Liver (tissue), 9 donors: ENCODE measurements around the gene PLCXD3. TPM values are rescaled to one million over a fixed set of nuclear protein-coding genes. Genes with fewer than 3 reads are reported as not detected.

ENCODE experiments used
- DNase-seq: peaks from one replicate; pipeline ENCODE4 v3.0.0-alpha.2; 2017; ENCODE audit warnings: low spot score
- H3K27ac ChIP-seq, 2 donors: one replicate each; pipeline ENCODE4 v1.7.0; 2013; ENCODE audit warnings: inconsistent platforms in 2 of 2, low read length in 2 of 2, control low read depth in 1 of 2, low read depth in 1 of 2, mild to moderate bottlenecking in 1 of 2
- H3K27me3 ChIP-seq, 4 donors: one replicate each; pipeline versions ENCODE4 v1.6.1 to v1.7.0; 2013; ENCODE audit warnings: low read length in 3 of 4, inconsistent platforms in 1 of 4, mild to moderate bottlenecking in 1 of 4, moderate library complexity in 1 of 4; ENCODE audit not compliant: control insufficient read depth in 4 of 4, insufficient read depth in 4 of 4
- H3K36me3 ChIP-seq, 4 donors: one replicate each; pipeline versions ENCODE4 v1.6.1 to v1.7.0; 2013; ENCODE audit warnings: low read length in 3 of 4, mild to moderate bottlenecking in 3 of 4, low read depth in 1 of 4, moderate library complexity in 1 of 4; ENCODE audit not compliant: control insufficient read depth in 4 of 4, insufficient read depth in 3 of 4
- H3K4me1 ChIP-seq, 4 donors: one replicate each; pipeline versions ENCODE4 v1.6.1 to v1.7.0; 2013; ENCODE audit warnings: low read length in 3 of 4, mild to moderate bottlenecking in 3 of 4, moderate library complexity in 1 of 4; ENCODE audit not compliant: control insufficient read depth in 4 of 4, insufficient read depth in 4 of 4
- H3K4me3 ChIP-seq, 3 donors: one replicate each; pipeline versions ENCODE4 v1.6.1 to v1.7.0; 2013; ENCODE audit warnings: low read length in 3 of 3, control low read depth in 1 of 3, low read depth in 1 of 3, mild to moderate bottlenecking in 1 of 3
- H3K9ac ChIP-seq, 2 donors: one replicate each; pipeline ENCODE4 v1.7.0; 2013; ENCODE audit warnings: low read length in 2 of 2, mild to moderate bottlenecking in 2 of 2, moderate library complexity in 2 of 2, control low read depth in 1 of 2, low read depth in 1 of 2
- H3K9me3 ChIP-seq, 4 donors: one replicate each; pipeline versions ENCODE4 v1.6.1 to v1.7.0; 2013; ENCODE audit warnings: low read length in 3 of 4; ENCODE audit not compliant: control insufficient read depth in 4 of 4
- EGR1 ChIP-seq, 2 donors: IDR thresholded peaks; 2 replicates each; pipeline ENCODE4 v1.6.1; 2016 to 2018; ENCODE audit warnings: antibody characterized with exemption in 2 of 2, low read depth in 2 of 2
- FOXA1 ChIP-seq: IDR thresholded peaks from 2 replicates; pipeline ENCODE4 v1.6.1; 2016; ENCODE audit warnings: antibody characterized with exemption
- GABPA ChIP-seq, 2 donors: IDR thresholded peaks in 1 of 2; conservative IDR thresholded peaks in 1 of 2; 2 replicates each; pipeline ENCODE4 v1.6.1; 2016; ENCODE audit warnings: antibody characterized with exemption in 2 of 2, mild to moderate bottlenecking in 1 of 2, moderate library complexity in 1 of 2
- HNF4A ChIP-seq, 2 donors: conservative IDR thresholded peaks; 2 replicates each; pipeline ENCODE4 v1.6.1; 2016; ENCODE audit warnings: antibody characterized with exemption in 2 of 2, mild to moderate bottlenecking in 2 of 2
- HNF4G ChIP-seq: IDR thresholded peaks from 2 replicates; pipeline ENCODE4 v1.6.1; 2016; ENCODE audit warnings: antibody characterized with exemption
- JUND ChIP-seq, 2 donors: IDR thresholded peaks; 2 replicates each; pipeline ENCODE4 v1.6.1; 2016; ENCODE audit warnings: antibody characterized with exemption in 2 of 2
- NR2F2 ChIP-seq: IDR thresholded peaks from 2 replicates; pipeline ENCODE4 v1.6.1; 2016; ENCODE audit warnings: antibody characterized with exemption
- RXRA ChIP-seq, 2 donors: IDR thresholded peaks; 2 replicates each; pipeline ENCODE4 v1.6.1; 2017 to 2018; ENCODE audit warnings: antibody characterized with exemption in 2 of 2, mild to moderate bottlenecking in 1 of 2
- SP1 ChIP-seq: IDR thresholded peaks from 2 replicates; pipeline ENCODE4 v1.6.1; 2018; ENCODE audit warnings: antibody characterized with exemption, mild to moderate bottlenecking
- TAF1 ChIP-seq: conservative IDR thresholded peaks from 2 replicates; pipeline ENCODE4 v1.6.1; 2016; ENCODE audit warnings: antibody characterized with exemption, mild to moderate bottlenecking
- YY1 ChIP-seq: IDR thresholded peaks from 2 replicates; pipeline ENCODE4 v1.6.1; 2016; ENCODE audit warnings: antibody characterized with exemption, mild to moderate bottlenecking
- WGBS: extraction: QIAGEN DNeasy Blood & Tissue Kit; methylation state at CpG from one replicate; pipeline ENCODE4 v1.1.7; 2013; 5-methylcytosine and 5-hydroxymethylcytosine counted together
- polyA plus RNA-seq, 2 donors: library from polyadenylated mRNA; stranded (reverse) in 1 of 2; unstranded in 1 of 2; fragments of 200-250 nt in 1 of 2; fragments of >200 nt in 1 of 2; fragmentation: Nextera tagmentation in 1 of 2; extraction: Ambion mirVana in 1 of 2; gene quantifications; one replicate each; pipeline versions ENCODE4 v1.2.1 to v1.2.3, GENCODE V29; 2013 to 2015
- total RNA-seq, 2 donors: library from RNA; depleted of rRNA; stranded (reverse); fragments of >200 nt; gene quantifications; one replicate each; pipeline ENCODE4 v1.2.3, GENCODE V29; 2014
- TF ChIP-seq, protein P1 (sequence below): IDR thresholded peaks from 2 replicates; pipeline ENCODE4 v1.6.1; 2016; ENCODE audit warnings: antibody characterized with exemption
- TF ChIP-seq, protein P2 (sequence below): IDR thresholded peaks from 2 replicates; pipeline ENCODE4 v1.6.1; 2016; ENCODE audit warnings: antibody characterized with exemption
- TF ChIP-seq, protein P3 (sequence below): IDR thresholded peaks from 2 replicates; pipeline ENCODE4 v1.6.1; 2016; ENCODE audit warnings: antibody characterized with exemption, mild to moderate bottlenecking
- TF ChIP-seq, protein P4 (sequence below): fragments of 150-350 bp; IDR thresholded peaks from 2 replicates; pipeline ENCODE4 v1.5.1; 2017; ENCODE audit warnings: improper control_type of control experiment, low read depth, low read length; ENCODE audit not compliant: missing input control
- TF ChIP-seq, protein P5 (sequence below): IDR thresholded peaks from 2 replicates; pipeline ENCODE4 v1.6.1; 2016; ENCODE audit warnings: antibody characterized with exemption
- donor health status: healthy.
- donor health status: healthy.
- donor health status: healthy.
- donor health status: healthy.
- donor health status: healthy.

The PLCXD3 gene
- total and polyA plus RNA-seq, 4 donors = 0.05 to 2.4 (median 0.58) TPM

DNA sequence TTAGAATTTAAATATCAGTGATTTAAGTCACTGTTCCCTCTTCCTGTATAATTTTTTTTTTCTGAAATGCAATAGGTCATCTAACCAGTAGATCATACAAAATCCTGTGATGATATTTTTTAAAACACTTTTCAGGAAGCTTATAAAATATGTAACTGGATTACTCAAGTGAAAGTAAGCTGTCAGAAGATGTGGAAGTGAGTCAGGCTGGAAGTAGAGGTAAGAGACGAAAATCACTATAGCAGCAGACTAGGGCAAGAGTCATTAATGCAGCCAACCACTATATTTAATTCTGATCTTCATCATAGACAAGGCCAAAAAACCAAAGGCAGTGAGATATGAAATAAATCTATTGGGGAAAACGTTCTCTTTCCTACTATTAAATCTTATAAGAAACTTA, 231.4 kb downstream of the PLCXD3 start:
- no peak for TF ChIP-seq GABPA (IDR thresholded peaks at IDR 0.05 in 1 of 2, conservative IDR thresholded peaks at IDR 0.05 in 1 of 2)
- TF ChIP-seq, protein P1, sequence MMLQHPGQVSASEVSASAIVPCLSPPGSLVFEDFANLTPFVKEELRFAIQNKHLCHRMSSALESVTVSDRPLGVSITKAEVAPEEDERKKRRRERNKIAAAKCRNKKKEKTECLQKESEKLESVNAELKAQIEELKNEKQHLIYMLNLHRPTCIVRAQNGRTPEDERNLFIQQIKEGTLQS = no peak
- no peak for TF ChIP-seq TAF1
- no peak for TF ChIP-seq HNF4A (conservative IDR thresholded peaks at IDR 0.05)
- TF ChIP-seq, protein P2, sequence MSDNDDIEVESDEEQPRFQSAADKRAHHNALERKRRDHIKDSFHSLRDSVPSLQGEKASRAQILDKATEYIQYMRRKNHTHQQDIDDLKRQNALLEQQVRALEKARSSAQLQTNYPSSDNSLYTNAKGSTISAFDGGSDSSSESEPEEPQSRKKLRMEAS = no peak
- no peak for TF ChIP-seq HNF4G
- Histone ChIP-seq H3K4me3 (no peak overlapping the region), H3K27me3 (no peaks in the 10 kb centered on the region), H3K4me1 (no peaks in the 10 kb centered on the region), H3K27ac (no peak overlapping the region), H3K36me3 (no peaks in the 10 kb centered on the region), H3K9ac (no peak overlapping the region), H3K9me3 (no peaks in the 10 kb centered on the region)
- WGBS = 78% methylated on average over 2 of the region's 2 CpGs
- DNase-seq = no peak

DNA sequence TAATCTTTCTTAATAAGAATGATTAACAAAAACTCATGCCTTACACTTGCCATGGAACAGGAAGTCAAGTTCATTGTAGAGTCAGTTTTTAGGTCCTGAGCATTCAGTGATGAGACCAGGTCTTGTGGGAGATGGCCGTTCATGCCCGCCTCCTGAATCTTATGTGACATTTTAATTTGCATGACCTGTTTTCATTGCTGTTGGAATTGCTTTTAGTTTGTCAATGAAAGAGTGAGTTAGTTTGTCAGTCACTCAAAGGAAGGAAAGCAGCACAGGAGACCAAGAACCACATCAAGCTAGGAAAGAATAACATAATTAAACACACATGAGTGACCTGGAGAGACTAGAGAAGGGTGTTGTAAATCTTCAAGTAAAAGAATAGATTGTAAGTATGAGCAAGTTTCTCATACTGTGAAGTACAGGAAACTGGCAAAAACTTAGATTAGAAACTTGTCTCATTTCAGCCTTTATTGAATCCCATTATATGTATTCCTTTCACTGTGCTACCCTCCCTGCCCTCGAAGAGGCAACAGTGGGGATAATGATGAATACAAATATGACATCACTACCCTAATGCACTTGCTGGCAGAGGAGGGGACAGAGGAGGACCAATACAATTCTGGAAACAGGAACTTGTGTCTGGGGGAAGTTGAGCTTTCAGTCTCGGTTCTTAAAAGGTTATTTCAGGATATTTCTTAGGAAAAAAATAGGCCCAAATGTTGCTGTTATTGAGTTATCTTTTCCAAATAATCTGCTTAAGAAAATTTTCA, 232.7 kb downstream of the PLCXD3 start:
- no peak overlapping the region for H3K4me3 ChIP-seq
- H3K27ac ChIP-seq = no peak overlapping the region
- no peaks in the 10 kb centered on the region for H3K36me3 ChIP-seq
- H3K9ac ChIP-seq = no peak overlapping the region
- H3K4me1 ChIP-seq = no peaks in the 10 kb centered on the region
- no peaks in the 10 kb centered on the region for H3K27me3 ChIP-seq
- no peak for DNase-seq
- 80% methylated on average over 4 of the region's 4 CpGs for WGBS
- H3K9me3 ChIP-seq = no peaks in the 10 kb centered on the region
- TF ChIP-seq JUND (IDR thresholded peaks at IDR 0.05) (no peak), RXRA (IDR thresholded peaks at IDR 0.05) (no peak), HNF4A (conservative IDR thresholded peaks at IDR 0.05) (no peak), YY1 (no peak), SP1 (no peak), FOXA1 (no peak), HNF4G (no peak), EGR1 (IDR thresholded peaks at IDR 0.05; ENCODE audit: low read depth in 2 of 2) (no peak), NR2F2 (no peak)
- TF ChIP-seq, protein P3, sequence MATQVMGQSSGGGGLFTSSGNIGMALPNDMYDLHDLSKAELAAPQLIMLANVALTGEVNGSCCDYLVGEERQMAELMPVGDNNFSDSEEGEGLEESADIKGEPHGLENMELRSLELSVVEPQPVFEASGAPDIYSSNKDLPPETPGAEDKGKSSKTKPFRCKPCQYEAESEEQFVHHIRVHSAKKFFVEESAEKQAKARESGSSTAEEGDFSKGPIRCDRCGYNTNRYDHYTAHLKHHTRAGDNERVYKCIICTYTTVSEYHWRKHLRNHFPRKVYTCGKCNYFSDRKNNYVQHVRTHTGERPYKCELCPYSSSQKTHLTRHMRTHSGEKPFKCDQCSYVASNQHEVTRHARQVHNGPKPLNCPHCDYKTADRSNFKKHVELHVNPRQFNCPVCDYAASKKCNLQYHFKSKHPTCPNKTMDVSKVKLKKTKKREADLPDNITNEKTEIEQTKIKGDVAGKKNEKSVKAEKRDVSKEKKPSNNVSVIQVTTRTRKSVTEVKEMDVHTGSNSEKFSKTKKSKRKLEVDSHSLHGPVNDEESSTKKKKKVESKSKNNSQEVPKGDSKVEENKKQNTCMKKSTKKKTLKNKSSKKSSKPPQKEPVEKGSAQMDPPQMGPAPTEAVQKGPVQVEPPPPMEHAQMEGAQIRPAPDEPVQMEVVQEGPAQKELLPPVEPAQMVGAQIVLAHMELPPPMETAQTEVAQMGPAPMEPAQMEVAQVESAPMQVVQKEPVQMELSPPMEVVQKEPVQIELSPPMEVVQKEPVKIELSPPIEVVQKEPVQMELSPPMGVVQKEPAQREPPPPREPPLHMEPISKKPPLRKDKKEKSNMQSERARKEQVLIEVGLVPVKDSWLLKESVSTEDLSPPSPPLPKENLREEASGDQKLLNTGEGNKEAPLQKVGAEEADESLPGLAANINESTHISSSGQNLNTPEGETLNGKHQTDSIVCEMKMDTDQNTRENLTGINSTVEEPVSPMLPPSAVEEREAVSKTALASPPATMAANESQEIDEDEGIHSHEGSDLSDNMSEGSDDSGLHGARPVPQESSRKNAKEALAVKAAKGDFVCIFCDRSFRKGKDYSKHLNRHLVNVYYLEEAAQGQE = no peak
- TF ChIP-seq, protein P4, sequence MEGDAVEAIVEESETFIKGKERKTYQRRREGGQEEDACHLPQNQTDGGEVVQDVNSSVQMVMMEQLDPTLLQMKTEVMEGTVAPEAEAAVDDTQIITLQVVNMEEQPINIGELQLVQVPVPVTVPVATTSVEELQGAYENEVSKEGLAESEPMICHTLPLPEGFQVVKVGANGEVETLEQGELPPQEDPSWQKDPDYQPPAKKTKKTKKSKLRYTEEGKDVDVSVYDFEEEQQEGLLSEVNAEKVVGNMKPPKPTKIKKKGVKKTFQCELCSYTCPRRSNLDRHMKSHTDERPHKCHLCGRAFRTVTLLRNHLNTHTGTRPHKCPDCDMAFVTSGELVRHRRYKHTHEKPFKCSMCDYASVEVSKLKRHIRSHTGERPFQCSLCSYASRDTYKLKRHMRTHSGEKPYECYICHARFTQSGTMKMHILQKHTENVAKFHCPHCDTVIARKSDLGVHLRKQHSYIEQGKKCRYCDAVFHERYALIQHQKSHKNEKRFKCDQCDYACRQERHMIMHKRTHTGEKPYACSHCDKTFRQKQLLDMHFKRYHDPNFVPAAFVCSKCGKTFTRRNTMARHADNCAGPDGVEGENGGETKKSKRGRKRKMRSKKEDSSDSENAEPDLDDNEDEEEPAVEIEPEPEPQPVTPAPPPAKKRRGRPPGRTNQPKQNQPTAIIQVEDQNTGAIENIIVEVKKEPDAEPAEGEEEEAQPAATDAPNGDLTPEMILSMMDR = no peak
- TF ChIP-seq, protein P5, sequence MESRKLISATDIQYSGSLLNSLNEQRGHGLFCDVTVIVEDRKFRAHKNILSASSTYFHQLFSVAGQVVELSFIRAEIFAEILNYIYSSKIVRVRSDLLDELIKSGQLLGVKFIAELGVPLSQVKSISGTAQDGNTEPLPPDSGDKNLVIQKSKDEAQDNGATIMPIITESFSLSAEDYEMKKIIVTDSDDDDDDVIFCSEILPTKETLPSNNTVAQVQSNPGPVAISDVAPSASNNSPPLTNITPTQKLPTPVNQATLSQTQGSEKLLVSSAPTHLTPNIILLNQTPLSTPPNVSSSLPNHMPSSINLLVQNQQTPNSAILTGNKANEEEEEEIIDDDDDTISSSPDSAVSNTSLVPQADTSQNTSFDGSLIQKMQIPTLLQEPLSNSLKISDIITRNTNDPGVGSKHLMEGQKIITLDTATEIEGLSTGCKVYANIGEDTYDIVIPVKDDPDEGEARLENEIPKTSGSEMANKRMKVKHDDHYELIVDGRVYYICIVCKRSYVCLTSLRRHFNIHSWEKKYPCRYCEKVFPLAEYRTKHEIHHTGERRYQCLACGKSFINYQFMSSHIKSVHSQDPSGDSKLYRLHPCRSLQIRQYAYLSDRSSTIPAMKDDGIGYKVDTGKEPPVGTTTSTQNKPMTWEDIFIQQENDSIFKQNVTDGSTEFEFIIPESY = no peak
